Endothelial cell of umbilical vein (primary cell): ENCODE measurements around the gene FMN2. TPM values are rescaled to one million over a fixed set of nuclear protein-coding genes. Genes with fewer than 3 reads are reported as not detected.

Experiments used
- BruUV-seq: library from RNA; stranded (reverse); fragments of 400-500 nt; replicated peaks from 2 replicates; lab custom pipeline; 2021; lab: Mats Ljungman, UMichigan
- CTCF ChIA-PET: fragments of 300-600, 350-600 bp; sonication (Branson Sonifier 250); formaldehyde crosslinking; loops from one replicate; lab custom pipeline; 2021; ENCODE audit warnings: antibody characterized with exemption, inconsistent platforms; lab: Charles Lee
- POLR2A ChIA-PET: fragments of 300-600, 350-600 bp; sonication (Branson Sonifier 250); formaldehyde crosslinking; loops from one replicate; lab custom pipeline; 2021; ENCODE audit warnings: antibody characterized with exemption, inconsistent platforms; lab: Charles Lee
- DNase-seq: peaks from one replicate; pipeline ENCODE4 v3.0.0-alpha.2; 2011; ENCODE audit warnings: low read depth, low spot score
- FAIRE-seq: peaks from 2 replicates; lab custom pipeline; 2011; peaks lifted over from hg19 to GRCh38; lab: Jason Lieb, UNC
- H2AFZ ChIP-seq: 2 replicates; pipeline ENCODE4 v1.6.0; 2012; ENCODE audit warnings: low read depth, low read length, control low read depth, inconsistent platforms
- H3K27ac ChIP-seq: 2 replicates; pipeline ENCODE4 v1.5.1; 2011; ENCODE audit warnings: low read depth, mild to moderate bottlenecking, control low read depth, low read length, moderate library complexity; ENCODE audit not compliant: insufficient read depth
- H3K27me3 ChIP-seq, 2 experiments: 2 replicates each; pipeline versions ENCODE4 v1.6.0 to v1.6.1; 2011; ENCODE audit warnings: low read length in 2 of 2, mixed read lengths in 1 of 2; ENCODE audit not compliant: control insufficient read depth in 2 of 2, insufficient read depth in 2 of 2
- H3K36me3 ChIP-seq, 2 experiments: 2 replicates in 1 of 2; 3 replicates in 1 of 2; pipeline ENCODE4 v1.5.1; 2011; ENCODE audit warnings: low read length in 2 of 2, mild to moderate bottlenecking in 1 of 2, moderate library complexity in 1 of 2; ENCODE audit not compliant: control insufficient read depth in 2 of 2, insufficient read depth in 2 of 2; ENCODE audit errors: extremely low read depth in 1 of 2
- H3K4me1 ChIP-seq: 3 replicates; pipeline ENCODE4 v1.5.1; 2011; ENCODE audit warnings: mild to moderate bottlenecking, low read length; ENCODE audit not compliant: control insufficient read depth, insufficient read depth; ENCODE audit errors: extremely low read depth
- H3K4me2 ChIP-seq: 2 replicates; pipeline ENCODE4 v1.6.1; 2011; ENCODE audit warnings: low read length, control low read depth, mixed read lengths; ENCODE audit not compliant: insufficient read depth
- H3K4me3 ChIP-seq, 3 experiments: fragments of 200-600 bp in 1 of 3; sonication (generic), shearing (Covaris generic) in 1 of 3; replicated peaks in 1 of 3; 2 replicates each; pipeline ENCODE4 v1.5.1; 2011 to 2016; ENCODE audit warnings: control low read depth in 3 of 3, low read length in 3 of 3, mild to moderate bottlenecking in 2 of 3, inconsistent platforms in 1 of 3, low read depth in 1 of 3, moderate library complexity in 1 of 3; ENCODE audit not compliant: insufficient read depth in 1 of 3
- H3K79me2 ChIP-seq: 2 replicates; pipeline ENCODE4 v1.6.0; 2012; ENCODE audit warnings: low read length, inconsistent platforms; ENCODE audit not compliant: control insufficient read depth, insufficient read depth
- H3K9ac ChIP-seq: replicated peaks from 2 replicates; pipeline ENCODE3; 2011; ENCODE audit warnings: low read length, control low read depth; ENCODE audit not compliant: insufficient read depth; ENCODE audit errors: extremely low read depth
- H3K9me1 ChIP-seq: replicated peaks from 3 replicates; pipeline ENCODE4 v1.6.0; 2011; ENCODE audit warnings: mild to moderate bottlenecking, low read length; ENCODE audit not compliant: control insufficient read depth, insufficient read depth; ENCODE audit errors: extremely low read depth
- H3K9me3 ChIP-seq: replicated peaks from 2 replicates; pipeline ENCODE4 v1.5.1; 2012; ENCODE audit warnings: low read length, inconsistent platforms; ENCODE audit not compliant: control insufficient read depth, insufficient read depth
- H4K20me1 ChIP-seq: replicated peaks from 2 replicates; pipeline ENCODE3; 2011; ENCODE audit warnings: mild to moderate bottlenecking, low read length; ENCODE audit not compliant: control insufficient read depth, insufficient read depth; ENCODE audit errors: extremely low read depth
- CTCF ChIP-seq, 2 donors: IDR thresholded peaks; 1 replicate in 1 of 2; 2 replicates in 1 of 2; pipeline ENCODE4 v1.5.1; 2011; ENCODE audit warnings: low read length in 2 of 2, mild to moderate bottlenecking in 2 of 2, moderate library complexity in 2 of 2, control low read depth in 1 of 2, inconsistent platforms in 1 of 2, low read depth in 1 of 2; ENCODE audit not compliant: insufficient read depth in 1 of 2; ENCODE audit errors: extremely low read depth in 1 of 2
- EZH2 ChIP-seq: IDR thresholded peaks from 2 replicates; pipeline ENCODE4 v1.6.1; 2012; ENCODE audit warnings: borderline replicate concordance, low read depth, mild to moderate bottlenecking, moderate library complexity, low read length, inconsistent platforms; ENCODE audit not compliant: severe bottlenecking
- FOS ChIP-seq: IDR thresholded peaks from 2 replicates; pipeline ENCODE4 v1.6.1; 2011; ENCODE audit warnings: mild to moderate bottlenecking, low read length, moderate library complexity, borderline replicate concordance; ENCODE audit not compliant: insufficient read depth
- GATA2 ChIP-seq: IDR thresholded peaks from 2 replicates; pipeline ENCODE4 v1.7.0; 2011; ENCODE audit warnings: low read depth, mild to moderate bottlenecking, moderate library complexity, mixed read lengths, low read length; ENCODE audit not compliant: insufficient read length, insufficient read depth
- JUN ChIP-seq: IDR thresholded peaks from 2 replicates; pipeline ENCODE4 v1.6.1; 2011; ENCODE audit warnings: borderline replicate concordance, low read depth; ENCODE audit not compliant: insufficient read length, insufficient read depth
- MAX ChIP-seq: IDR thresholded peaks from 2 replicates; pipeline ENCODE4 v1.6.1; 2011; ENCODE audit not compliant: insufficient read depth, insufficient read length
- MYC ChIP-seq: IDR thresholded peaks from one replicate; pipeline ENCODE4 v1.6.1; 2011; ENCODE audit warnings: mild to moderate bottlenecking, low read depth, low read length
- POLR2A ChIP-seq: IDR thresholded peaks from 2 replicates; pipeline ENCODE4 v1.6.1; 2012; ENCODE audit warnings: low read depth, mild to moderate bottlenecking, control low read depth, low read length
- POLR2AphosphoS5 ChIP-seq: IDR thresholded peaks from 2 replicates; pipeline ENCODE4 v1.6.1; 2012; ENCODE audit warnings: low read depth, mild to moderate bottlenecking, control low read depth, low read length, moderate library complexity; ENCODE audit not compliant: insufficient read depth
- dilution Hi-C: fragments of 300-500 bp; cut with MboI; formaldehyde crosslinking; loops from one replicate; pipeline ENCODE4 v1.15.0; 2019; ENCODE audit warnings: low sequenced_read_pairs; ENCODE audit not compliant: extremely low pct_ligation_motif_present
- intact Hi-C: fragments of 100-400 bp; cut with micrococcal nuclease; formaldehyde crosslinking; loops from one replicate; pipeline ENCODE4 v1.10.0; 2022
- polyA plus RNA-seq, 4 experiments: library from polyadenylated mRNA; depleted of rRNA in 3 of 4; stranded (reverse) in 3 of 4; unstranded in 1 of 4; fragments of >200 nt; gene quantifications; 2 replicates each; pipeline versions ENCODE4 v1.2.1 to v1.2.3, GENCODE V29; 2011 to 2012; ENCODE audit warnings: missing spikeins in 1 of 4
- total RNA-seq: library from RNA; stranded (reverse); gene quantifications from 2 replicates; pipeline ENCODE4 v1.2.3, GENCODE V29; 2021

FMN2 gene
- total and polyA plus RNA-seq, 2 donors (not counting 3 experiments of a cell fraction or from before 2014, with no cell fraction given), result not detected

GRCh38 chr1:240104672-240105071 is 13.0 kb downstream of the FMN2 start:
- Histone ChIP-seq H3K79me2 (no peaks in the 10 kb centered on the region), H3K27ac (no peak overlapping the region), H4K20me1 (no peaks in the 10 kb centered on the region), H3K36me3 (no peaks in the 10 kb centered on the region), H3K27me3 (no peaks in the 10 kb centered on the region), H3K4me2 (no peak overlapping the region), H3K4me3 (no peak overlapping the region), H2AFZ (no peak overlapping the region), H3K9me1 (no peaks in the 10 kb centered on the region), H3K9ac (no peak overlapping the region), H3K9me3 (no peaks in the 10 kb centered on the region), H3K4me1 (no peaks in the 10 kb centered on the region)
- intact Hi-C loops, result no loop called here
- CTCF ChIA-PET, result no interaction called here
- TF ChIP-seq POLR2AphosphoS5, result no peak
- TF ChIP-seq MYC, result no peak
- TF ChIP-seq EZH2, result no peak
- dilution Hi-C loops, result no loop called here
- FAIRE-seq, result no peak
- POLR2A ChIA-PET, result no interaction called here
- no TSS peak for BruUV-seq
- no peak for DNase-seq

- ChIA-PET CTCF (no interaction called here), POLR2A (no interaction called here)
- Histone ChIP-seq H3K9me3 (no peaks in the 10 kb centered on the region), H3K9me1 (no peaks in the 10 kb centered on the region), H3K27ac (no peak overlapping the region), H3K4me2 (no peak overlapping the region), H2AFZ (no peak overlapping the region), H3K79me2 (no peaks in the 10 kb centered on the region), H3K4me3 (no peak overlapping the region), H3K4me1 (no peaks in the 10 kb centered on the region), H3K36me3 (no peaks in the 10 kb centered on the region), H4K20me1 (no peaks in the 10 kb centered on the region), H3K27me3 (no peaks in the 10 kb centered on the region), H3K9ac (no peak overlapping the region)
- intact Hi-C loops (no loop called here), dilution Hi-C loops (no loop called here)
- FAIRE-seq (no peak), DNase-seq (no peak)
- BruUV-seq, result no TSS peak
- TF ChIP-seq MYC, result no peak
- no peak for TF ChIP-seq FOS
- no peak for TF ChIP-seq CTCF (IDR thresholded peaks at IDR 0.05; ENCODE audit: extremely low read depth in 1 of 2, insufficient read depth in 1 of 2, low read depth in 1 of 2, low read length in 2 of 2)
- no peak for TF ChIP-seq GATA2
- TF ChIP-seq MAX, result no peak
- TF ChIP-seq POLR2A, result no peak
- no peak for TF ChIP-seq POLR2AphosphoS5
- TF ChIP-seq EZH2, result no peak
- TF ChIP-seq JUN, result no peak
Measured at GRCh38 chr1:240107058-240107684, 15.5 kb downstream of the FMN2 start.
